Measurements from ENCODE around the gene CMTM3.

DNA sequence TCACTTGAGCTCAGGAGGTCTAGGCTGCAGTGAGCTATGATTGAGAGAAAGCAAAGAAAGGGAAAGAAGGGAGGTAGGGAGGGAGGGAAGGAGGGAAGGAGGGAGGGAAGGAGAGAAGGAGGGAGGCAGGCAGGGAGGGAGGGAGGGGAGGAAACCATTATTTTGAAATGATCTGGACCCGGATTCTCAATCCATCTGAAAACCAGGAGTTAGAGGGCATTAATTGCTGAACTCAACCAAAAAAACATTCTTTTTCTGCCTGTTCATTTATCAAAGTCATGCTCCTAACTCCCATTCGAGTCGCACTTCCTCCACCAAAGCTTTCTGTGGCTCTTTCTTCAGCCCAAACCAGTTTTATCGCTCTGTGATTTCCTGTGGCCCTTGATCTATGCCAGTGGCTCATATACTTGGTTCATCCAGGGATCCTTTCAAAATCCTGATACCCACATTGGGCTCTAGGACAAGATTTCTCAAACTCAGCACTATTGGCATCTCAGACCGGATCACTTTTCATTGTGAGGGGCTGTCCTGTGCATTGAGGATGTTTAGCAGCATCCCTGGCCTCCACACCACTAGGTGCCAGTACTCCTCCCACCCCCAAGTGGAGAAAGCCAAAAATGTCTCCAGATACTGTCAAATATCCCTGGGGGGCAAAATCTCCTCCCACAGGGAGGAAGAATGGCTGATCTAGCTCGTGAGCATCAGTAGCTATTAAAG is 53.8 kb downstream of the CMTM3 start:
- TF ChIP-seq, protein P1, sequence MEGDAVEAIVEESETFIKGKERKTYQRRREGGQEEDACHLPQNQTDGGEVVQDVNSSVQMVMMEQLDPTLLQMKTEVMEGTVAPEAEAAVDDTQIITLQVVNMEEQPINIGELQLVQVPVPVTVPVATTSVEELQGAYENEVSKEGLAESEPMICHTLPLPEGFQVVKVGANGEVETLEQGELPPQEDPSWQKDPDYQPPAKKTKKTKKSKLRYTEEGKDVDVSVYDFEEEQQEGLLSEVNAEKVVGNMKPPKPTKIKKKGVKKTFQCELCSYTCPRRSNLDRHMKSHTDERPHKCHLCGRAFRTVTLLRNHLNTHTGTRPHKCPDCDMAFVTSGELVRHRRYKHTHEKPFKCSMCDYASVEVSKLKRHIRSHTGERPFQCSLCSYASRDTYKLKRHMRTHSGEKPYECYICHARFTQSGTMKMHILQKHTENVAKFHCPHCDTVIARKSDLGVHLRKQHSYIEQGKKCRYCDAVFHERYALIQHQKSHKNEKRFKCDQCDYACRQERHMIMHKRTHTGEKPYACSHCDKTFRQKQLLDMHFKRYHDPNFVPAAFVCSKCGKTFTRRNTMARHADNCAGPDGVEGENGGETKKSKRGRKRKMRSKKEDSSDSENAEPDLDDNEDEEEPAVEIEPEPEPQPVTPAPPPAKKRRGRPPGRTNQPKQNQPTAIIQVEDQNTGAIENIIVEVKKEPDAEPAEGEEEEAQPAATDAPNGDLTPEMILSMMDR (IDR thresholded peaks at IDR 0.05): no peak
- no peak for TF ChIP-seq EZH2 (IDR thresholded peaks at IDR 0.05)
- no peak for TF ChIP-seq EZH2phosphoT487 (IDR thresholded peaks at IDR 0.05)
